RWPE2 (cell line): ENCODE measurements around the gene C1orf174.

Experiments
- ATAC-seq: fragments of 200-7000 bp; cut with Tn5 transposase; 3 replicates; pipeline ENCODE4 v1.9.1; 2021; ENCODE audit warnings: low read depth
- DNase-seq: peaks from one replicate; pipeline ENCODE4 v3.0.0-alpha.2; 2020; ENCODE audit warnings: low spot score
- H3K27ac ChIP-seq: fragments of 450-650 bp; 2 replicates; pipeline ENCODE4 v1.5.1; 2017; ENCODE audit warnings: mild to moderate bottlenecking; ENCODE audit not compliant: poor library complexity, severe bottlenecking
- H3K27me3 ChIP-seq: fragments of 250-450 bp; sonication (Bioruptor Pico); 2 replicates; pipeline ENCODE4 v1.5.1; 2021; ENCODE audit warnings: mild to moderate bottlenecking, moderate library complexity; ENCODE audit not compliant: insufficient read depth, poor library complexity, severe bottlenecking
- H3K36me3 ChIP-seq: fragments of 250-450 bp; sonication (Bioruptor Pico); 2 replicates; pipeline ENCODE4 v1.5.1; 2020; ENCODE audit warnings: low read depth, mild to moderate bottlenecking, moderate library complexity
- H3K4me1 ChIP-seq: fragments of 250-450 bp; sonication (Bioruptor Pico); 2 replicates; pipeline ENCODE4 v1.5.1; 2021; ENCODE audit warnings: mild to moderate bottlenecking, moderate library complexity; ENCODE audit not compliant: insufficient read depth, poor library complexity, severe bottlenecking
- H3K4me3 ChIP-seq: fragments of 250-450 bp; sonication (Bioruptor Pico); 2 replicates; pipeline ENCODE4 v1.5.1; 2021; ENCODE audit warnings: mild to moderate bottlenecking, moderate library complexity; ENCODE audit not compliant: severe bottlenecking
- H3K9me3 ChIP-seq: fragments of 250-450 bp; sonication (Bioruptor Pico); 2 replicates; pipeline ENCODE4 v1.5.1; 2021; ENCODE audit warnings: mild to moderate bottlenecking, moderate library complexity; ENCODE audit not compliant: severe bottlenecking
- CTCF ChIP-seq: fragments of 450-650 bp; IDR thresholded peaks from one replicate; pipeline ENCODE4 v1.5.1; 2017; ENCODE audit warnings: mild to moderate bottlenecking, moderate library complexity; ENCODE audit not compliant: poor library complexity, severe bottlenecking

Gene C1orf174

GRCh38 chr1:3868464-3869006 is 31.5 kb downstream of the C1orf174 start:
- no peak overlapping the region for H3K4me3 ChIP-seq
- peak; percentile 57 for DNase-seq
- no peak for ATAC-seq
- no peak overlapping the region for H3K27ac ChIP-seq
- no peaks in the 10 kb centered on the region for H3K9me3 ChIP-seq
- no peaks in the 10 kb centered on the region for H3K4me1 ChIP-seq
- no peaks in the 10 kb centered on the region for H3K27me3 ChIP-seq
- TF ChIP-seq CTCF, result no peak
- H3K36me3 ChIP-seq, result no peaks in the 10 kb centered on the region

- H3K27me3 ChIP-seq, result no peaks in the 10 kb centered on the region
- no peak for DNase-seq
- no peak for TF ChIP-seq CTCF
- H3K4me1 ChIP-seq, result no peaks in the 10 kb centered on the region
- no peak overlapping the region for H3K27ac ChIP-seq
- no peak for ATAC-seq
- H3K9me3 ChIP-seq, result no peaks in the 10 kb centered on the region
- no peaks in the 10 kb centered on the region for H3K36me3 ChIP-seq
- no peak overlapping the region for H3K4me3 ChIP-seq
Measured at GRCh38 chr1:3865606-3866160, 34.4 kb downstream of the C1orf174 start.

GRCh38 chr1:3864884-3865283 is 35.2 kb downstream of the C1orf174 start:
- ATAC-seq, result no peak
- Histone ChIP-seq H3K36me3 (no peaks in the 10 kb centered on the region), H3K4me1 (no peaks in the 10 kb centered on the region), H3K27ac (no peak overlapping the region), H3K9me3 (no peaks in the 10 kb centered on the region), H3K27me3 (no peaks in the 10 kb centered on the region), H3K4me3 (no peak overlapping the region)
- DNase-seq, result no peak
- no peak for TF ChIP-seq CTCF

GRCh38 chr1:3863231-3863935 is 36.7 kb downstream of the C1orf174 start:
- ATAC-seq (no peak), DNase-seq (no peak)
- no peaks in the 10 kb centered on the region for H3K27me3 ChIP-seq
- no peak overlapping the region for H3K27ac ChIP-seq
- H3K4me1 ChIP-seq, result no peaks in the 10 kb centered on the region
- no peaks in the 10 kb centered on the region for H3K9me3 ChIP-seq
- no peak for TF ChIP-seq CTCF
- H3K4me3 ChIP-seq, result no peak overlapping the region
- H3K36me3 ChIP-seq, result no peaks in the 10 kb centered on the region
